Stimulated activated CD8-positive, alpha-beta memory T cell treated with anti-CD3 and anti-CD28 coated beads, Interleukin-2, amount 100 ng/mL, for 1 hour (primary cell): ENCODE measurements around the gene SKOR1.

Experiments used
- DNase-seq, 2 donors: peaks; one replicate each; pipeline ENCODE4 v3.0.0-alpha.2; 2020; ENCODE audit warnings: low read depth in 2 of 2

SKOR1 gene

GRCh38 chr15:67794832-67795574 lies 30.3 kb upstream of the SKOR1 start:
- DNase-seq = no peak

GRCh38 chr15:67796196-67797127 lies 28.8 kb upstream of the SKOR1 start:
- no peak for DNase-seq

GRCh38 chr15:67799801-67800205 lies 25.5 kb upstream of the SKOR1 start:
- DNase-seq = no peak

- no peak for DNase-seq
These were observed 24.2 kb upstream of the SKOR1 start for GRCh38 chr15:67801142-67801541.

GRCh38 chr15:67801926-67802914 lies 23.1 kb upstream of the SKOR1 start:
- no peak for DNase-seq

DNA sequence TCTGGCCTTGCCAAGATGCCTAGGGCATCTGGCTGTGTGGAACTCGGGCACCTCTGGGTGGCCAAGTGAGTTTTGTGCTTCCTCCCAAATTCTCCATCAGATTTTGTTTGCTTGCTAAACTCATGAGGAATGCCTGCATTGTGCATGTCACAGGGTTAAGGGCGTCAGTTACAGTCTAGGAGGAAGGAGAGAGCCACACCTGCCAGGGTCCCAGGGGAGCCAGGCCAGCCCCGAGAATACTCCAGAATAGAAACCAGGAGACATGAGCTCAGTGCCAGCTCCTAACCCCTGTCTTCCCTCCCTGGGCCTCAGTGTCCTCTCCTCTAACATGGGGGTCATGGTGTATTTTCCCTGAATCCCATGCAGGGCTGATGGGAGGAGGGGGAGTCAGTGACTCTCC lies 22.0 kb upstream of the SKOR1 start:
- DNase-seq = no peak

DNA sequence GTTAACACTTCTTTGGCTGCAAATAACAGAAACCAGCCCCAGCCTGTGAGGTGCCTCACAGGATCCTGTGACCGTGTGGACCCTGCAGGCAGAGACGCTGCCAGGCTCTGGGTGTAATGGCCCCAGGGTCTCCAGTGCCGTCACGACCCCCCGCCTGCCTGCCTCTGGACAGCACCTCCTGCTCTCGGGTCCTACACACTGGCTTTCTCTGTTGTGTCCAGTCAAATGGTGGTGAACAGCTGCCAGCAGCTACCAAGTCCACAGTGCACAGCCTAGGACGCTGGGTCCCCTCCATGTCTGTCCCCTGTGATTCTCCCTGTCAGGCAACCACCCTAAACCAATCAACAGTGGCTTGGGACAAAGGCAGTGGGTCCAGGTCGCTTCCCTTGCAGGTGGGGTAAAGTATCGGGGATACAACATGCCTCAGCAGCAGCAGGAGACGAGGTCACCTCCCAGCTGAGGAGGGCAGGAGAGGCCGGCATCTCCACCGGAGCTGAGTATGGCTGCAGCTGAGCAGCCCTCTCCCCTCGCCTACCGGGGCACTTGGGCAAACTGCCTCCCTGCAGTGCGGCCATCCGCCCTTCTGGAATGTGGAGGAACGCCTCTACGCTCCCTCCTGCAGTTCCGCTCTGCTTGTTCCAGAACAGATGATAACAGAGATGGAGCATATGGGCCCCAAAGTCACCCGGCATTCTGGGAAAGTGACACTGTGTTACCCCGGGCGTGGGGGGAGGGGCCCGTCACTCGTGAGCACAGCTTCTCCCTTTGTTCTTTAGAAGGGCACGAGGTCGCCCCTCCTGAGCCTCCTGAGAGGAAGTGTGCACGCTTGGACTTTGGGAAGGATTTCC lies 21.1 kb upstream of the SKOR1 start:
- no peak for DNase-seq

GRCh38 chr15:67805008-67805665 lies 20.2 kb upstream of the SKOR1 start:
- DNase-seq = no peak

DNA sequence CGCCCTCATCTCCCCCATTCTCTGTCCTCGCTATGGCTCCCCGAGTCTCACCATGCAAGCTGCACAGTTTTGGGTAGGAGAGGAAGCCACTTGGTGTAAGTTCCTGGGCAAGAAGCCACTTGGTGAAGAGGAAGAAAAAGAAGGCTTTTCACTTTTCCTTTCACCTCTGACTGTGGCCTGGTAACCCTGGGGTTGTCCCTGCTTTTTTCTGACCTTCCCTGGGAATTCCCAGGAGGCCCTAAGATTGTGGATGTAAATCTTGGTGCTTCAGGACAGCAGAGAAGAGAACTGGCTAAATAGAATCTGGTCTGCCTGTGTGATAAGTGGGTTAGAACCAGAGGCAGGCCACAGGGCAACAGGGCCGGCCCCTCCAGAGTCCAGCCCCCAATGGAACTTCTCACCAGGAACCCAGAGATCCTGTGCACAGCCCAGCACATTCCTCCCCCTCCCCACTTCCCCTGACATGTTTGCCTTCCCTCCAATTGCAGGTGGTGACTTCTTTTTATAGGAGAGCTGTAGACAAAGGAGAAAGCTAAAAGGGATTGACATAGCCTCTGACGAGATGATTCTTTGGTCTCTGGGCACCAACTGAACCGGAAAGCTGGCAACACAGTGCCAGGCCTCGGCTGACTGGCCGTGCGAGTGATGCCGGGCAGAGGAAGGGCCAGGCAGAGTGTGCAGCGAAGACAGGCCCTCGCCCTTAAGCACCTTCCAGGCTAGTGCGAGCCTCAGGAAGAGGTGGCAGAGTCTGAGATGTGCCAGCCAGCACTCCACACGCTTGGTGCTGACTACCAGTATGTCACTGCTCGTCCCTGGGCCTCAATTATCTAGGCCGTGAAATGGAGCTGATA lies 19.4 kb upstream of the SKOR1 start:
- no peak for DNase-seq

DNA sequence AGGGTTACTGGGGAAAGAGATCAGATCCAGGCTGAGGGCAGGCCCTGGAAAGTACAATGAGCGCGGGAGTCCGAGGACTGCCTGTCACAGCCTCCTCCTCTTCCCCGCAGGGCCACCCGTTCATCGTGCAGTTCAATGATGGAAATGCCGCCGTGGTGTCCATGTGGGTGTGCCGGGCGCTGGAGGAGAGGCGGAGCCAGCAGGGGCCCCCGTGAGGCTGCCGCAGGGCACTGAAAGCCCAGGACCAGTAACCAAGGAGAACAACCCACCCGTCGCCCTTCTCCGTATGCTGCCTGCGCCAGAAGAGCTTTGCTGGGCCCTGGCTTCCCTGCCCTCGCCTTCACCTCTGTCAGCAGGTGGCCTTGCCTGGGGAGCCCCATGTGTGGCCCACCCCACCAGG lies 18.8 kb upstream of the SKOR1 start:
- DNase-seq = no peak

DNA sequence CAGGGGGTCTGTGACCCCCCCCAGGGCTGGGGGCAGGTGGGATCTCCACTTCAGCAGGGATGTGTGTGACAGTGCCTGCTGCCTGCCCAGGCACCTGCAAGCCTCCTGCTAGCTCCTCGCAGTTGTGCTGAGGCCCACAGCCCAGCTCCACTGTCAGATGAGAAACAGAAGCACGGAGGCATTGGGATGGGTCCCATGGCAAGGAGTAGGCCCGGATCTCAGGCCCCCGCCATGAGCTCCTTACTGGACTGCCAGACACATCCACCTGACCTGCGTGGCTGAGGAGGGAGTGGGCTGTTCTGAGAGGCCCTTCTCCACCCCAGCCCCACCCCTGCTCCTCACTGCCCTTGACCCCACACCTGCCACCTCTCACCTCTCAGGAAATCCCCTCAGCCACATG lies 18.2 kb upstream of the SKOR1 start:
- DNase-seq = no peak

DNA sequence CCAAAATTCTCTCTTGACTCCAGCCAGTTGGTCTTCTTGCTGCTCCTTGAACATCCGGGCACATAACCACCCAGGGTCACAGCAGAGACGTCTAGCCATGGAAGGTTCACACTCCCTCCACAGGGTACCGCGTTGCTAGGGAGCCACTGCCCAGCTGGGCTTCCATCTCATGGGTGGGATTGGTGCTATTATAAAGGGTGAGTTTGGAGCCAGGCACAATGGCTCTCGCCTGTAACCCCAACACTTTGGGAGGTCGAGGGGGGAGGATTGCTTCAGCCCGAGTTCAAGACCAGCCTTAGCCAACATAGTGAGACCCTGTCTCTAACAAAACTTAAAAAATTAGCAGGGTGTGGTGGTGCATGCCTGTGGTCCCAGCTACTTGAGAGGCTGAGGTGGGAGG lies 17.5 kb upstream of the SKOR1 start:
- no peak for DNase-seq

GRCh38 chr15:67808821-67809220 lies 16.5 kb upstream of the SKOR1 start:
- DNase-seq = no peak

DNA sequence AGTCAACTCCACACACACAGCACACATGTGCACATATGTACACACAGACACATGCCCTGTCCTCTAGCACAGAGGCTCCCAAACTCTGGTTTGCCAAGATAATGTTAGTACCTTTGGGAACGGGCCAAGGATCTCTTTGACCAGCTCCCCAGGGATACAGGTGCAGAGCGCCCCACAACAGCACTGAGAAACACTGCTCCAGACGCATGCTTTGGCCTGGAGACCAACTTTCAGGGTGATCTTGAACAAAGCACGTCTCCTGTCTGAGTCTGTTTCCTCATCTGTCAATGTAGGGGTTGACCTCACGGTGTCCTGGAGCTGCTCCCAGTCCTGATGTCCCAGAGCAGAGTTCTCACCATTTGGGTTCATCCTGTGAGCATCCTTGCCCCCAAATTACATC lies 15.9 kb upstream of the SKOR1 start:
- no peak for DNase-seq

DNA sequence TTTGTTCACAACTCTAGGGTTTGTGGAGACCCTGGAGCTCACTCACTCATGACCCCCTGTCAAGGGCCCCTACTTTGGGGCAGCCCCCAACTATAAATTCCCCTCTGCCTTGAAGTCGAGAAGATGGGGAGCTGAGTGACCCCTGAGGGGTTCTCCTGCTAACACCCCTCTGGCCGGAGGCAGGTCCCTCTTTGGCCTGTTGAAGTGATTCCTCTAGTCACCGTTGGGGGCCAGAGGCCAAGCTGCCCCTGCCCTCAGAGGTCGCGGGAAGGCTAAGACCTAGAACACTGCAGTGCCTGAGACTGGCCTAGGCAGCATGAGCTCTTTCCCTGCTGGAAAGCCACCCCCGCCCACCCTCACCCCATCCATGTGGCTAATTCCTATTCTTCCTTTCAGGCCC lies 15.4 kb upstream of the SKOR1 start:
- no peak for DNase-seq

DNA sequence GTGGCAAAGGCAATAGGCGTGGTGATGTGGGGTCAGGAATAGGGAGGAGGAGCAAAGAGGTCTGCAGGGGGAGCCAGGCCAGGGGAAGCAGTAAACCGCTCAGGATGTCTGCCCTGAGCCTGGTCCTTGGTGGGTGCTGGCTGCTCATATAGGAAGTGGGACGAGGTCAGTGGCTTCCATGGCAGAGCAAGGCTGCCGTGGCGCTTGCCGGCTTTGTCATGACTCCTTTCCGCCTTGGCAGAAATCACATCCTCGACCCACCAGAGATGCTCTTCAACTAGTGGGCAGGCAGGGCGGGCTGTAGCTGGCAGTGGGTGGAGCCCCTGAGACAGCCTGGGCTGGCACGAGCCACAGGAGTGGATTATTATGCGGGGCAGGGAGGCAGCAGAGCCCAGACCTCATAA lies 13.1 kb upstream of the SKOR1 start:
- DNase-seq = no peak

GRCh38 chr15:67813104-67813634 lies 12.1 kb upstream of the SKOR1 start:
- DNase-seq = no peak

GRCh38 chr15:67815036-67815592 lies 10.2 kb upstream of the SKOR1 start:
- no peak for DNase-seq

- DNase-seq = no peak
These were observed 8.6 kb upstream of the SKOR1 start for GRCh38 chr15:67816668-67817067.
